Measurements from ENCODE around the gene CACNG1. TPM values are rescaled to one million over a fixed set of nuclear protein-coding genes. Genes with fewer than 3 reads are reported as not detected.

The CACNG1 gene
- total RNA-seq, 2 experiments from 2014 or later = not detected

DNA sequence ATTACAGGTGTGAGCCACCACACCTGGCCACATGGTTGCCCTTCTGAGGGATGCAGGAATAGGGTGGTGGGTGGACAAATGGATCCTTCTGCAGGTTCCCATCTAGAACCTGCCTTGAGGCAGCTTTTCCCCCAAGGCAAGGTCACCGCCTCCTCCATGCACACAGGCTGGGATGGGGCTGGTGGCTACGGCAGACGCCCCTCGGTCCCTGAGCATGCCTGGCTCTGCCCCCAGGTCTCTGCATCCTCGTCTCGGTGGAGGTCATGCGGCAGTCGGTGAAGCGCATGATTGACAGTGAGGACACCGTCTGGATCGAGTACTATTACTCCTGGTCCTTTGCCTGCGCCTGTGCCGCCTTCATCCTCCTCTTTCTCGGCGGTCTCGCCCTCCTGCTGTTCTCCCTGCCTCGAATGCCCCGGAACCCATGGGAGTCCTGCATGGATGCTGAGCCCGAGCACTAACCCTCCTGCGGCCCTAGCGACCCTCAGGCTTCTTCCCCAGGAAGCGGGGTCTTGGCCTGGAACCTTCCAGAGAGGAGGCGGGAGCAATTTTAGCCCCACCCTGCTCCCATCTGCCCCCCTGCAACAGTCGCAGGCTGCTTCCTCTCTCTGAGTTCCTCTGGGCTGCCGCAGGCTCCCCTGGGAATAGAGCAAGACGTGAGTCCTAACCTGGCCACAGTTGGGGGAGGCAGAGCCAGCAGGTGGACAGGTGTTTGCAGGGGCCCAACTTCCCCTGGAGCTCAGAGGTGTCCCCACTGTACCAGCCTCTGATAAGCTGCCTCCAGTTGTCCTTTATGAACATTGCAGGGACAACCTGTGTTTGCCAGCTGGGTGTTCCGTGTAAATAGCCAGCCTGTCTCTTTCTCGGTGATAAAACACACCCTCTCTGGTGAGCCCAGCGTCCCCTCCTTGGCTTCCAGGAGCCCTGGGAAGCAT, 11.7 kb downstream of the CACNG1 start:
- no peaks in the 10 kb centered on the region for H3K27me3 Mint-ChIP-seq (ENCODE audit: low read depth)
- no peaks in the 10 kb centered on the region for H3K9me3 Mint-ChIP-seq (ENCODE audit: insufficient read depth)
- H3K4me3 Mint-ChIP-seq = no peak overlapping the region
- POLR2A ChIA-PET = no interaction called here
- H3K27ac Mint-ChIP-seq = no peak overlapping the region
- DNase-seq (no peak), ATAC-seq (no peak)
- no peaks in the 10 kb centered on the region for H3K4me1 Mint-ChIP-seq (ENCODE audit: low read depth)
- CTCF ChIA-PET = no interaction called here
- H3K36me3 Mint-ChIP-seq (ENCODE audit: low read depth) = no peaks in the 10 kb centered on the region

- CTCF ChIA-PET = no interaction called here
- Mint-ChIP-seq H3K27me3 (ENCODE audit: low read depth) (no peaks in the 10 kb centered on the region), H3K27ac (no peak overlapping the region), H3K4me3 (no peak overlapping the region), H3K4me1 (ENCODE audit: low read depth) (no peaks in the 10 kb centered on the region), H3K9me3 (ENCODE audit: insufficient read depth) (no peaks in the 10 kb centered on the region), H3K36me3 (ENCODE audit: low read depth) (no peaks in the 10 kb centered on the region)
- DNase-seq (no peak), ATAC-seq (no peak)
- POLR2A ChIA-PET = no interaction called here
Measured at GRCh38 chr17:67056746-67057490, 12.6 kb downstream of the CACNG1 start.

DNA sequence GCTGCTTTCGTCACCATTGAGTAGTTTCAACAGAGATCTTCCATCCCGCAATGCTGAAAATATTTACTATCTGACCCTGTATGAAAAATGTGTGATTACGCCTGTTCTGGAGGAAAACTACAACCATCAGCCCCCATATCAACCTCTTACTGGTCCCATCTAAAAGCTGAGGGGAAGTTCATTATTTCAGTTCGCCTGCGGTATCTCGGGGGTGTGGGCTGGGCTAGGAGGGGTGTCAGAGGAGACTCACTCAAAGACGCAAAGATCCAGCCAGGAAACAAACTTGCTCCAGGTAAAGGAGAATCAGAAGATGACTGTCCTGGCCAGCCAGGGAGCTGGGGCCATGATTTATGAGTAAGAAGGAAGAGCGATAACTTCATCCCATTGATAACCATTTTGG, 13.7 kb downstream of the CACNG1 start:
- DNase-seq = no peak
- Mint-ChIP-seq H3K27ac (no peak overlapping the region), H3K9me3 (ENCODE audit: insufficient read depth) (no peaks in the 10 kb centered on the region), H3K4me1 (ENCODE audit: low read depth) (no peaks in the 10 kb centered on the region), H3K4me3 (no peak overlapping the region), H3K27me3 (ENCODE audit: low read depth) (no peaks in the 10 kb centered on the region), H3K36me3 (ENCODE audit: low read depth) (no peaks in the 10 kb centered on the region)
- CTCF ChIA-PET = no interaction called here
- no peak for ATAC-seq
- POLR2A ChIA-PET = interaction anchor here (0.7 kb wide), 1 partner anchor 23 kb away, joined by 5 read pairs; no protein-coding TSS in a partner anchor

DNA sequence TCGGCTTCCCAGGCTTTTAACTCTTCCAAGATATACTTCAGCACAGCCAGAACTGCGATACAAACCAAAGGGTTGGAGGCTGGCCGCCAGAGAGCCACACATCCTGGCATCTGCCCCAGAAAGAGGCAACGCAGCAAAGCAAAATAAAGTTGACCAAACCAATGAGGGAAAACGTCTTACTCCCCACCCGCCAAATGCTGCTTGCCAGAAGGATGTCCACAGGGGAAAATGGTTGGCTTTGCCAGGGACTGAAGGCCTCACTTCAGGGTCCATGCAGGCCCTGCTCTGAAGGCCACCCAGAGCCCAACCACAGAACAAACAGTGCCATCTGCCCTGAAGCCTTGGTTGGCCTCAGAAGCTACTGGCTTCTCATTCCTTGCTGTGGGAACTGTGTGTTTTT, 15.0 kb downstream of the CACNG1 start:
- Mint-ChIP-seq H3K4me3 (no peak overlapping the region), H3K4me1 (ENCODE audit: low read depth) (no peaks in the 10 kb centered on the region)
- POLR2A ChIA-PET = no interaction called here

GRCh38 chr17:67063141-67063540, 18.8 kb downstream of the CACNG1 start:
- ATAC-seq (no peak), DNase-seq (no peak)
- ChIA-PET POLR2A (no interaction called here), CTCF (no interaction called here)
- Mint-ChIP-seq H3K27ac (no peak overlapping the region), H3K27me3 (ENCODE audit: low read depth) (no peaks in the 10 kb centered on the region), H3K4me3 (no peak overlapping the region), H3K36me3 (ENCODE audit: low read depth) (no peaks in the 10 kb centered on the region), H3K9me3 (ENCODE audit: insufficient read depth) (no peaks in the 10 kb centered on the region), H3K4me1 (ENCODE audit: low read depth) (no peaks in the 10 kb centered on the region)

More for the DNA sequence above, 15.0 kb downstream of the CACNG1 start:
- Mint-ChIP-seq H3K9me3 (ENCODE audit: insufficient read depth) (no peaks in the 10 kb centered on the region), H3K27ac (no peak overlapping the region), H3K36me3 (ENCODE audit: low read depth) (no peaks in the 10 kb centered on the region), H3K27me3 (ENCODE audit: low read depth) (no peaks in the 10 kb centered on the region)
- CTCF ChIA-PET = no interaction called here
- DNase-seq (no peak), ATAC-seq (no peak)

DNA sequence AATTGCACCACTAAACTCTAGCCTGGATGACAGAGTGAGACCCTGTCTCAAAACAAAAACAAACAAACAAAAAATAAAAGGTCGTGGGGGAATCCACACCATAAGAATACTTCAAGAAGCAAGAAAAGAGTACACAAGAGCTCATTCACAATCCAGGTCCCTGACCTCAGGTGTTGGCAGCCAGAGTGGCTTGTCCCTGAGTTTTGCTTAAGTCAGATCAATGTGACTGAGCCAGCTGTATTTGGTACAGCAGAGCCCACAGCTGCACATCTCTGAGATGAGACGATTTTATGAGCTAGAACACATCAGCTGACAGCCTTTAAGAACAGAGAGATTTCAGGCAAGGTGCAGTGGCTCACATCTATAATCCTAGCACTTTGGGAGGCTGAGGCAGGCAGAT, 22.4 kb downstream of the CACNG1 start:
- Mint-ChIP-seq H3K27ac (no peak overlapping the region), H3K9me3 (ENCODE audit: insufficient read depth) (no peaks in the 10 kb centered on the region), H3K36me3 (ENCODE audit: low read depth) (peaks cover 3% of the 10 kb centered on the region), H3K27me3 (ENCODE audit: low read depth) (no peaks in the 10 kb centered on the region), H3K4me3 (no peak overlapping the region), H3K4me1 (ENCODE audit: low read depth) (no peaks in the 10 kb centered on the region)
- ChIA-PET POLR2A (no interaction called here), CTCF (no interaction called here)
- DNase-seq (no peak), ATAC-seq (no peak)

- ATAC-seq (no peak), DNase-seq (no peak)
- Mint-ChIP-seq H3K4me3 (no peak overlapping the region), H3K36me3 (ENCODE audit: low read depth) (peaks cover 10% of the 10 kb centered on the region), H3K9me3 (ENCODE audit: insufficient read depth) (no peaks in the 10 kb centered on the region), H3K27me3 (ENCODE audit: low read depth) (no peaks in the 10 kb centered on the region), H3K4me1 (ENCODE audit: low read depth) (no peaks in the 10 kb centered on the region), H3K27ac (no peak overlapping the region)
- POLR2A ChIA-PET = no interaction called here
- CTCF ChIA-PET = interaction anchor here (0.7 to 2.1 kb wide), 4 partner anchors 9 to 328 kb away, joined by 3 to 13 read pairs (median 4); no protein-coding TSS in a partner anchor
Measured at GRCh38 chr17:67067571-67068482, 23.5 kb downstream of the CACNG1 start.

GRCh38 chr17:67068999-67069398, 24.6 kb downstream of the CACNG1 start:
- CTCF ChIA-PET = interaction anchor here (0.8 to 2.1 kb wide), 2 partner anchors 13 to 329 kb away, joined by 3 to 13 read pairs; no protein-coding TSS in a partner anchor
- no peak for DNase-seq
- peaks cover 14% of the 10 kb centered on the region for H3K36me3 Mint-ChIP-seq (ENCODE audit: low read depth)
- no peaks in the 10 kb centered on the region for H3K9me3 Mint-ChIP-seq (ENCODE audit: insufficient read depth)
- no peaks in the 10 kb centered on the region for H3K4me1 Mint-ChIP-seq (ENCODE audit: low read depth)
- ATAC-seq = no peak
- H3K27me3 Mint-ChIP-seq (ENCODE audit: low read depth) = no peaks in the 10 kb centered on the region
- POLR2A ChIA-PET = no interaction called here
- H3K27ac Mint-ChIP-seq = no peak overlapping the region
- H3K4me3 Mint-ChIP-seq = no peak overlapping the region

DNA sequence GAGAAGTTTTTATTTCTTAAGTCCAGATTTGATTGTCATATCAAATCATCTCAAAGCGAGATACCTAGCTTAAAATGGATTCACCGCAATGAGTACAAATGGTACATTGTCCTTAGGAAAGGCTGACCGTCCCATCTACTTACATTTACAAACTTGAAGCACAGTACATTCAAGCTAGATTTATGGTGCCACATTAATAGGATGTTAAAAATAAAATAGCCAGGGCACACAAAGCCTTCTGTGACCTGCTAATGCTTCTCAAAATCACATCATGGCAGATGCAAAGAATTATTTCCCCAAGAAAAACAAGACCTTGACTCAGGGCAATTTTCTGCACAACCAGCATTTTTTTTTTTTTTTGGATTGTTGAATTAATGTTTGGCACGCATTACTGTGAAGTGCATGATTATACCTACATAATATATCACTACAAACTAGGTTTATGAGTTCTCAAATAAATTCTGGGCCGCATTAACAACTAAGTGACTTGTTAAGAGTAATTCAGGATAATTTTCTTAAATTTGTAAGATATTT, 25.3 kb downstream of the CACNG1 start:
- DNase-seq = no peak
- H3K4me3 Mint-ChIP-seq = no peak overlapping the region
- no peaks in the 10 kb centered on the region for H3K27me3 Mint-ChIP-seq (ENCODE audit: low read depth)
- CTCF ChIA-PET = interaction anchor here (2.1 kb wide), 1 partner anchor 12 kb away, joined by 13 read pairs; no protein-coding TSS in a partner anchor
- H3K27ac Mint-ChIP-seq = no peak overlapping the region
- H3K4me1 Mint-ChIP-seq (ENCODE audit: low read depth) = no peaks in the 10 kb centered on the region
- ATAC-seq = no peak
- peaks cover 14% of the 10 kb centered on the region for H3K36me3 Mint-ChIP-seq (ENCODE audit: low read depth)
- POLR2A ChIA-PET = no interaction called here
- H3K9me3 Mint-ChIP-seq (ENCODE audit: insufficient read depth) = no peaks in the 10 kb centered on the region

GRCh38 chr17:67071595-67071994, 27.2 kb downstream of the CACNG1 start:
- Mint-ChIP-seq H3K27ac (no peak overlapping the region), H3K27me3 (ENCODE audit: low read depth) (no peaks in the 10 kb centered on the region)
- CTCF ChIA-PET = interaction anchor here (1.1 kb wide), 1 partner anchor 11 kb away, joined by 6 read pairs; no protein-coding TSS in a partner anchor

DNA sequence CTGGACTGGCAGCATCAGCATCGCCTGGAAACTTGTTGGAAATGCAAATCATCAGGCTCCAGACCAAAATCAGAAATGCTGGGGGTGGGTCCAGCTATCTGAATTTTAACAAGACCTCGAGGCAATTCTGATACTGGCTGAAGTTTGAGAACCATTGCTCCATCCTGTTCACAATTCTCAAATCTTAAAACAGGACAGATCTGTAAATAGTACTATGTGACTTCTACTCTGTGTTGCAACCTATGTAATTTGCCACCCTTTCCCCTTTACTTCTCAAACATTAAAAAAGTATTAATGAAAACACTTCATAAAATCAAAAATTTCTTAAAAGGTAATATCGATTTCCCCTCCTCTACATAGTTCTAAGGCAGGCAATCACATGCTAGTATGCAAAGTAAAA, 28.5 kb downstream of the CACNG1 start:
- ATAC-seq (no peak), DNase-seq (no peak)
- Mint-ChIP-seq H3K9me3 (ENCODE audit: insufficient read depth) (no peaks in the 10 kb centered on the region), H3K4me1 (ENCODE audit: low read depth) (no peaks in the 10 kb centered on the region), H3K4me3 (no peak overlapping the region), H3K27ac (no peak overlapping the region), H3K27me3 (ENCODE audit: low read depth) (no peaks in the 10 kb centered on the region), H3K36me3 (ENCODE audit: low read depth) (peaks cover 25% of the 10 kb centered on the region)
- CTCF ChIA-PET = no interaction called here
- POLR2A ChIA-PET = no interaction called here

More at GRCh38 chr17:67071595-67071994, 27.2 kb downstream of the CACNG1 start:
- ATAC-seq (no peak), DNase-seq (no peak)
- Mint-ChIP-seq H3K9me3 (ENCODE audit: insufficient read depth) (no peaks in the 10 kb centered on the region), H3K4me1 (ENCODE audit: low read depth) (no peaks in the 10 kb centered on the region), H3K36me3 (ENCODE audit: low read depth) (peaks cover 21% of the 10 kb centered on the region), H3K4me3 (no peak overlapping the region)
- POLR2A ChIA-PET = no interaction called here

All from activated CD8-positive, alpha-beta T cell treated with anti-CD3 and anti-CD28 coated beads, Interleukin-2, amount 10 ng/mL, durations not matched to agents 7 days and 5 days (primary cell).